HEK293 (cell line): ENCODE measurements around the gene CDC25C.

Source experiments
- CTCF ChIA-PET: fragments of 350-600 bp; formaldehyde crosslinking; extraction: SDS; loops from one replicate; lab custom pipeline; 2021; ENCODE audit warnings: antibody characterized with exemption; lab: Yijun Ruan, JAX
- POLR2A ChIA-PET: fragments of 300-600 bp; formaldehyde crosslinking; extraction: SDS; loops from one replicate; lab custom pipeline; 2020; ENCODE audit warnings: antibody characterized with exemption, inconsistent platforms; lab: Yijun Ruan, JAX
- H3K27ac ChIP-seq: fragments of 200-500 bp; sonication (Bioruptor generic); 2 replicates; pipeline ENCODE4 v1.5.1; 2014; ENCODE audit warnings: low read depth, low read length, control low read depth, inconsistent platforms; ENCODE audit errors: extremely low read depth
- H3K36me3 ChIP-seq, 2 experiments: fragments of 200-500 bp in 1 of 2; sonication (Bioruptor generic) in 1 of 2; 1 replicate in 1 of 2; 2 replicates in 1 of 2; pipeline ENCODE4 v1.5.1; 2014 to 2017; ENCODE audit warnings: inconsistent platforms in 2 of 2, low read length in 2 of 2; ENCODE audit not compliant: control insufficient read depth in 2 of 2, insufficient read depth in 1 of 2
- H3K4me1 ChIP-seq: fragments of 200-500 bp; sonication (Bioruptor generic); 2 replicates; pipeline ENCODE4 v1.5.1; 2014; ENCODE audit warnings: mild to moderate bottlenecking, low read length, inconsistent platforms; ENCODE audit not compliant: control insufficient read depth, insufficient read depth
- H3K4me3 ChIP-seq: 2 replicates; pipeline ENCODE4 v1.5.1; 2011; ENCODE audit warnings: low read depth, mild to moderate bottlenecking, control low read depth, low read length, moderate library complexity
- H3K9me3 ChIP-seq: fragments of 200-500 bp; sonication (Bioruptor generic); 2 replicates; pipeline ENCODE4 v1.5.1; 2014; ENCODE audit warnings: low read depth, low read length, inconsistent platforms; ENCODE audit not compliant: control insufficient read depth, insufficient read depth
- BCL11A ChIP-seq: fragments of 450-650 bp; formaldehyde crosslinking; IDR thresholded peaks from 2 replicates; pipeline ENCODE4 v1.5.1; 2016; ENCODE audit warnings: low read depth, missing biosample characterization, missing genetic modification characterization
- KLF17 ChIP-seq: fragments of 450-650 bp; formaldehyde crosslinking; IDR thresholded peaks from 2 replicates; pipeline ENCODE4 v1.5.1; 2016; ENCODE audit warnings: missing biosample characterization, missing genetic modification characterization
- MZF1 ChIP-seq: fragments of 450-650 bp; formaldehyde crosslinking; IDR thresholded peaks from 2 replicates; pipeline ENCODE4 v1.5.1; 2017; ENCODE audit warnings: missing biosample characterization, missing genetic modification characterization, borderline replicate concordance
- OSR2 ChIP-seq: fragments of 450-650 bp; formaldehyde crosslinking; IDR thresholded peaks from 2 replicates; pipeline ENCODE4 v1.5.1; 2016; ENCODE audit warnings: missing biosample characterization, missing genetic modification characterization
- SP3 ChIP-seq: fragments of 450-650 bp; formaldehyde crosslinking; IDR thresholded peaks from 2 replicates; pipeline ENCODE4 v1.5.1; 2016; ENCODE audit warnings: missing biosample characterization, missing genetic modification characterization
- ZBTB10 ChIP-seq: fragments of 450-650 bp; formaldehyde crosslinking; IDR thresholded peaks from 2 replicates; pipeline ENCODE4 v1.5.1; 2016; ENCODE audit warnings: missing biosample characterization, missing genetic modification characterization
- ZBTB48 ChIP-seq: fragments of 450-650 bp; formaldehyde crosslinking; IDR thresholded peaks from 2 replicates; pipeline ENCODE4 v1.5.1; 2016; ENCODE audit warnings: missing biosample characterization, missing genetic modification characterization
- ZNF121 ChIP-seq: fragments of 450-650 bp; formaldehyde crosslinking; IDR thresholded peaks from 2 replicates; pipeline ENCODE4 v1.5.1; 2016; ENCODE audit warnings: missing biosample characterization, missing genetic modification characterization
- ZNF19 ChIP-seq: fragments of 450-650 bp; formaldehyde crosslinking; IDR thresholded peaks from 2 replicates; pipeline ENCODE4; 2016; ENCODE audit warnings: missing biosample characterization, missing genetic modification characterization, low read depth
- ZNF335 ChIP-seq: fragments of 450-650 bp; formaldehyde crosslinking; conservative IDR thresholded peaks from 2 replicates; pipeline ENCODE4 v1.5.1; 2016; ENCODE audit warnings: missing biosample characterization, missing genetic modification characterization
- ZNF341 ChIP-seq: fragments of 450-650 bp; formaldehyde crosslinking; IDR thresholded peaks from 2 replicates; pipeline ENCODE4; 2016; ENCODE audit warnings: low read depth, missing biosample characterization, missing genetic modification characterization
- ZNF404 ChIP-seq: fragments of 450-650 bp; formaldehyde crosslinking; IDR thresholded peaks from 2 replicates; pipeline ENCODE4 v1.5.1; 2017; ENCODE audit warnings: missing biosample characterization, missing genetic modification characterization
- ZNF416 ChIP-seq: fragments of 450-650 bp; formaldehyde crosslinking; IDR thresholded peaks from 2 replicates; pipeline ENCODE4 v1.5.1; 2016; ENCODE audit warnings: missing biosample characterization, missing genetic modification characterization
- ZNF423 ChIP-seq: fragments of 450-650 bp; formaldehyde crosslinking; IDR thresholded peaks from 2 replicates; pipeline ENCODE4 v1.5.1; 2016; ENCODE audit warnings: missing biosample characterization, missing genetic modification characterization
- ZNF433 ChIP-seq: fragments of 450-650 bp; formaldehyde crosslinking; IDR thresholded peaks from 2 replicates; pipeline ENCODE4 v1.5.1; 2016; ENCODE audit warnings: missing biosample characterization, missing genetic modification characterization, low read depth
- ZNF513 ChIP-seq: fragments of 450-650 bp; IDR thresholded peaks from 2 replicates; pipeline ENCODE4 v1.5.1; 2018; ENCODE audit warnings: missing biosample characterization, missing genetic modification characterization
- ZNF548 ChIP-seq: fragments of 450-650 bp; formaldehyde crosslinking; IDR thresholded peaks from 2 replicates; pipeline ENCODE4 v1.5.1; 2016; ENCODE audit warnings: missing biosample characterization, missing genetic modification characterization
- ZNF747 ChIP-seq: fragments of 450-650 bp; formaldehyde crosslinking; IDR thresholded peaks from 2 replicates; pipeline ENCODE4 v1.5.1; 2016; ENCODE audit warnings: missing biosample characterization, missing genetic modification characterization
- ZNF777 ChIP-seq: fragments of 450-650 bp; formaldehyde crosslinking; IDR thresholded peaks from 2 replicates; pipeline ENCODE4 v1.5.1; 2017; ENCODE audit warnings: missing biosample characterization, missing genetic modification characterization, borderline replicate concordance
- ZSCAN23 ChIP-seq: fragments of 450-650 bp; formaldehyde crosslinking; IDR thresholded peaks from 2 replicates; pipeline ENCODE4 v1.5.1; 2016; ENCODE audit warnings: missing biosample characterization, missing genetic modification characterization
- ZSCAN30 ChIP-seq: fragments of 450-650 bp; IDR thresholded peaks from 2 replicates; pipeline ENCODE4 v1.5.1; 2018; ENCODE audit warnings: missing biosample characterization, mild to moderate bottlenecking, missing genetic modification characterization, moderate library complexity
- ZSCAN4 ChIP-seq: fragments of 450-650 bp; formaldehyde crosslinking; IDR thresholded peaks from 2 replicates; pipeline ENCODE4 v1.5.1; 2017; ENCODE audit warnings: missing biosample characterization, missing genetic modification characterization
- TF ChIP-seq, protein P1 (sequence below): fragments of 450-650 bp; formaldehyde crosslinking; IDR thresholded peaks from 2 replicates; pipeline ENCODE4 v1.5.1; 2016; ENCODE audit warnings: missing biosample characterization, missing genetic modification characterization
- TF ChIP-seq, protein P2 (sequence below): fragments of 450-650 bp; formaldehyde crosslinking; IDR thresholded peaks from 2 replicates; pipeline ENCODE4 v1.5.1; 2016; ENCODE audit warnings: missing biosample characterization, missing genetic modification characterization

Gene CDC25C

DNA sequence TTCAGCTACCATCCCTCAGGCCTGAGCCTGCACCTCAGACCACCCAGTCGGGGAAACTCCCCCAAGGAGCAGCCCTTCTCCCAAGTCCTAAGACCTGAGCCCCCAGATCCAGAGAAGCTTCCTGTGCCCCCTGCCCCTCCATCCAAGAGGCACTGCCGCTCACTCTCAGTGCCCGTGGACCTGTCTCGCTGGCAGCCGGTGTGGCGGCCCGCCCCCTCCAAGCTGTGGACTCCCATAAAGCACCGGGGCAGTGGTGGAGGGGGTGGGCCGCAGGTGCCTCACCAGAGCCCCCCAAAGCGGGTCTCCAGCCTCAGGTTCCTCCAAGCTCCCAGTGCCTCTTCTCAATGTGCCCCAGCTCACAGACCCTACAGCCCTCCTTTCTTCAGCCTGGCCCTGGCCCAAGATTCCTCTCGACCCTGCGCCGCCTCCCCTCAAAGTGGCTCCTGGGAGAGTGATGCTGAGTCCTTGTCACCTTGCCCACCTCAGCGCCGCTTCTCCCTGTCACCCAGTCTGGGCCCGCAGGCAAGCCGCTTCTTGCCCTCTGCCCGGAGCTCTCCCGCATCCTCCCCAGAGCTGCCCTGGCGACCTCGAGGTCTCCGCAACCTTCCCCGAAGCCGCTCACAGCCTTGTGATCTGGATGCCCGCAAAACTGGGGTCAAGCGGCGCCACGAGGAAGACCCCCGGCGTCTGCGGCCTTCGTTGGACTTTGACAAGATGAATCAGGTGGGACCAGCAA, 13.5 kb upstream of the CDC25C start:
- CTCF ChIA-PET: interaction anchor here (0.6 to 1.2 kb wide), 2 partner anchors 9 to 203 kb away, joined by 3 to 4 read pairs; no protein-coding TSS in a partner anchor
- Histone ChIP-seq H3K4me3 (no peak overlapping the region), H3K27ac (no peak overlapping the region), H3K36me3 (peaks cover 42 to 96% of the 10 kb centered on the region in 2 experiments), H3K4me1 (peaks cover 1% of the 10 kb centered on the region), H3K9me3 (no peaks in the 10 kb centered on the region)
- TF ChIP-seq BCL11A: no peak
- no peak for TF ChIP-seq ZNF121 (tag by site-specific recombination)
- TF ChIP-seq OSR2 (tag by site-specific recombination): no peak
- TF ChIP-seq, protein P1, sequence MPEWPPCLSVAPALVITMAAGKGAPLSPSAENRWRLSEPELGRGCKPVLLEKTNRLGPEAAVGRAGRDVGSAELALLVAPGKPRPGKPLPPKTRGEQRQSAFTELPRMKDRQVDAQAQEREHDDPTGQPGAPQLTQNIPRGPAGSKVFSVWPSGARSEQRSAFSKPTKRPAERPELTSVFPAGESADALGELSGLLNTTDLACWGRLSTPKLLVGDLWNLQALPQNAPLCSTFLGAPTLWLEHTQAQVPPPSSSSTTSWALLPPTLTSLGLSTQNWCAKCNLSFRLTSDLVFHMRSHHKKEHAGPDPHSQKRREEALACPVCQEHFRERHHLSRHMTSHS: no peak
- POLR2A ChIA-PET: interaction anchor here (0.8 to 0.9 kb wide), 2 partner anchors 8 to 13 kb away, joined by 3 to 4 read pairs; partner anchors contain the start of gene CDC25C

- H3K36me3 ChIP-seq: peaks cover 26 to 54% of the 10 kb centered on the region in 2 experiments
- H3K27ac ChIP-seq: no peak overlapping the region
- peaks cover 8% of the 10 kb centered on the region for H3K4me1 ChIP-seq
- H3K4me3 ChIP-seq: no peak overlapping the region; the same call in 1 of the 2 replicates
- H3K9me3 ChIP-seq: no peaks in the 10 kb centered on the region
- CTCF ChIA-PET: interaction anchor here (1.7 to 17.0 kb wide), 3 partner anchors 12 to 117 kb away, joined by 5 to 273 read pairs (median 8); partner anchors contain the start of gene KDM3B
- POLR2A ChIA-PET: interaction anchor here (0.6 to 3.7 kb wide), 6 partner anchors 8 to 161 kb away, joined by 4 to 114 read pairs (median 6); partner anchors contain the start of genes CDC23, CDC25C, KDM3B and KIF20A
- no peak for TF ChIP-seq ZNF335 (tag by site-specific recombination)
- no peak for TF ChIP-seq ZBTB10 (tag by site-specific recombination)
- TF ChIP-seq ZNF341 (tag by site-specific recombination): no peak
- TF ChIP-seq, protein P2, sequence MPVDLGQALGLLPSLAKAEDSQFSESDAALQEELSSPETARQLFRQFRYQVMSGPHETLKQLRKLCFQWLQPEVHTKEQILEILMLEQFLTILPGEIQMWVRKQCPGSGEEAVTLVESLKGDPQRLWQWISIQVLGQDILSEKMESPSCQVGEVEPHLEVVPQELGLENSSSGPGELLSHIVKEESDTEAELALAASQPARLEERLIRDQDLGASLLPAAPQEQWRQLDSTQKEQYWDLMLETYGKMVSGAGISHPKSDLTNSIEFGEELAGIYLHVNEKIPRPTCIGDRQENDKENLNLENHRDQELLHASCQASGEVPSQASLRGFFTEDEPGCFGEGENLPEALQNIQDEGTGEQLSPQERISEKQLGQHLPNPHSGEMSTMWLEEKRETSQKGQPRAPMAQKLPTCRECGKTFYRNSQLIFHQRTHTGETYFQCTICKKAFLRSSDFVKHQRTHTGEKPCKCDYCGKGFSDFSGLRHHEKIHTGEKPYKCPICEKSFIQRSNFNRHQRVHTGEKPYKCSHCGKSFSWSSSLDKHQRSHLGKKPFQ (tag by site-specific recombination): no peak
- no peak for TF ChIP-seq KLF17 (tag by site-specific recombination)
- TF ChIP-seq ZNF19 (tag by site-specific recombination): no peak
- no peak for TF ChIP-seq ZNF423 (tag by site-specific recombination)
- no peak for TF ChIP-seq ZNF747 (tag by site-specific recombination)
- no peak for TF ChIP-seq ZBTB48 (tag by site-specific recombination)
- no peak for TF ChIP-seq MZF1
- no peak for TF ChIP-seq ZNF777 (tag by site-specific recombination)
- no peak for TF ChIP-seq ZSCAN4 (tag by site-specific recombination)
- no peak for TF ChIP-seq ZNF416 (tag by site-specific recombination)
- no peak for TF ChIP-seq ZNF513
- TF ChIP-seq ZSCAN30 (tag by site-specific recombination): no peak
- no peak for TF ChIP-seq ZNF548 (tag by site-specific recombination)
- TF ChIP-seq ZNF404 (tag by site-specific recombination): no peak
- no peak for TF ChIP-seq ZSCAN23 (tag by site-specific recombination)
- TF ChIP-seq ZNF433 (tag by site-specific recombination): no peak
- no peak for TF ChIP-seq SP3 (tag by site-specific recombination)
Observed at GRCh38 chr5:138340008-138340407, 8.4 kb upstream of the CDC25C start.
